Middle frontal gyrus (tissue), 1 donor: ENCODE data around the gene DNASE1L1.
A peak's percentile ranks its signal among the peaks of the same experiment; 100 is the strongest.

Source experiments
- DNase-seq: peaks from one replicate; pipeline ENCODE4 v3.0.0-alpha.2; 2015; ENCODE audit warnings: low spot score; ENCODE audit errors: extremely low spot score

Gene DNASE1L1

GRCh38 chrX:154383359-154384283 is 25.4 kb downstream of the DNASE1L1 start:
- DNase-seq = no peak

GRCh38 chrX:154382483-154383069 is 26.5 kb downstream of the DNASE1L1 start:
- no peak for DNase-seq

GRCh38 chrX:154381271-154381670 is 27.8 kb downstream of the DNASE1L1 start:
- DNase-seq = no peak

- DNase-seq = no peak
Observed at GRCh38 chrX:154380787-154381186, 28.3 kb downstream of the DNASE1L1 start.

- DNase-seq = no peak
Observed at GRCh38 chrX:154380153-154380552, 28.9 kb downstream of the DNASE1L1 start.

- no peak for DNase-seq
Observed at GRCh38 chrX:154379569-154379951, 29.5 kb downstream of the DNASE1L1 start.

GRCh38 chrX:154378799-154379568 is 30.1 kb downstream of the DNASE1L1 start, which contains the start of gene EMD:
EMD (plus strand) TSS chrX:154379295; CDS start chrX:154379485, 190 bp downstream.
- DNase-seq = peak; percentile 92

- DNase-seq = peak; percentile 79
Observed at GRCh38 chrX:154378059-154378798, 30.8 kb downstream of the DNASE1L1 start.

- DNase-seq = no peak
Observed at GRCh38 chrX:154376774-154377173, 32.3 kb downstream of the DNASE1L1 start.

- no peak for DNase-seq
Observed at GRCh38 chrX:154375156-154375504, 33.9 kb downstream of the DNASE1L1 start.

GRCh38 chrX:154374313-154375155 is 34.5 kb downstream of the DNASE1L1 start, which contains the start of gene FLNA:
FLNA (minus strand) TSS chrX:154374634; CDS start chrX:154371245, 3,389 bp downstream.
- no peak for DNase-seq

GRCh38 chrX:154373340-154374306 is 35.4 kb downstream of the DNASE1L1 start:
- no peak for DNase-seq

- DNase-seq = no peak
Observed at GRCh38 chrX:154372612-154373022, 36.4 kb downstream of the DNASE1L1 start.

GRCh38 chrX:154371789-154372300 is 37.2 kb downstream of the DNASE1L1 start:
- no peak for DNase-seq

GRCh38 chrX:154371017-154371788 is 37.9 kb downstream of the DNASE1L1 start:
- DNase-seq = peak; percentile 69

- DNase-seq = no peak
Observed at GRCh38 chrX:154370300-154371016, 38.6 kb downstream of the DNASE1L1 start.
